Measurements from ENCODE around the gene KRTAP17-1.

Gene KRTAP17-1

DNA sequence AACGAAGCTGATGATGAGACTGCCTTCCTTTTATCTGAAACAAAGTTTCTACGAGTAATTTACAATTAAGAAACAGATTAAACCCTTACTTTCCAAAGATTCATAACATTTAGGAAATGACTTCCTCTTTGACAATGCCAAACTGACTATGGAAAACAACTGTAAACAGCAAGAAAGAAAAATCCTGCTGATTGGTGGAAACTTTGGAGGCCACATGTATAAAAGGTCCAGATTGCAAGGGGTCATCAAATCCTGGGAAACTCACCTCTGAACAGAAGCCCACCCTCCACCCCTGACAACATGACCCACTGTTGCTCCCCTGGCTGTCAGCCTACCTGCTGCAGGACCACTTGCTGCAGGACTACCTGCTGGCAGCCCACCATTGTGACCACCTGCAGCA is 50.4 kb downstream of the KRTAP17-1 start, which contains the start of gene KRTAP9-6:
Gene KRTAP9-6, plus strand, starts transcription at position 301 of the 400 bp plus-strand sequence. Its CDS starts 0 bp downstream, at position 301.
- no peak within 1 kb of the TSS for H3K9ac ChIP-seq (ENCODE audit: low read depth, low read length)
- H3K4me1 ChIP-seq (ENCODE audit: insufficient read depth, low read length): no peaks in the 10 kb centered on the region
- H3K9me3 ChIP-seq (ENCODE audit: control insufficient read depth, insufficient read depth, low read length): no peaks in the 10 kb centered on the region
- H3K36me3 ChIP-seq (ENCODE audit: insufficient read depth, low read length): no peaks in the 10 kb centered on the region

Measured in ES-I3 (cell line).